Colonic mucosa (tissue), 4 donors: Measurements from ENCODE around the gene ZNF827. TPM values are rescaled to one million over a fixed set of nuclear protein-coding genes. Genes with fewer than 3 reads are reported as not detected.

Source experiments
- DNase-seq: peaks from one replicate; pipeline ENCODE4 v3.0.0-alpha.2; 2020
- H3K27ac ChIP-seq: fragments of 200-600 bp; one replicate; pipeline ENCODE4 v1.8.0; 2021
- H3K27me3 ChIP-seq: fragments of 200-600 bp; one replicate; pipeline ENCODE4 v1.8.0; 2021
- H3K36me3 ChIP-seq: fragments of 200-600 bp; one replicate; pipeline ENCODE4 v1.8.0; 2021
- H3K4me1 ChIP-seq: fragments of 200-600 bp; one replicate; pipeline ENCODE4 v1.8.0; 2021; ENCODE audit warnings: mild to moderate bottlenecking
- H3K4me3 ChIP-seq: fragments of 200-600 bp; one replicate; pipeline ENCODE4 v1.8.0; 2021
- H3K9ac ChIP-seq, 2 donors: one replicate each; pipeline ENCODE4 v1.7.0; 2013; ENCODE audit warnings: control low read depth in 2 of 2, low read depth in 2 of 2, low read length in 2 of 2
- H3K9me3 ChIP-seq: fragments of 200-600 bp; one replicate; pipeline ENCODE4 v1.8.0; 2021
- intact Hi-C: fragments of 100-400 bp; cut with DNase I; formaldehyde crosslinking; loops from one replicate; pipeline ENCODE4 v1.14.1; 2022
- total RNA-seq, 2 donors: library from RNA; stranded (reverse); fragmentation: NEBNext Ultra II Directional in 1 of 2; extraction: Animal tissue kit (Norgen Biotek cat#: 25700) in 1 of 2; gene quantifications; one replicate each; pipeline ENCODE4 v1.2.1, GENCODE V29; 2021
- TF ChIP-seq, protein P1 (sequence below): fragments of 200-600 bp; IDR thresholded peaks from one replicate; pipeline ENCODE4 v1.8.0; 2022; ENCODE audit warnings: antibody characterized with exemption, mild to moderate bottlenecking
- donor health status: healthy.
- donor health status: DM: no; HTN: no; CAD: no.
- donor health status: DM: no; HTN: no; CAD: no.

The ZNF827 gene
- total RNA-seq, 2 donors from 2014 or later, result 17.9 to 19.7 TPM

DNA sequence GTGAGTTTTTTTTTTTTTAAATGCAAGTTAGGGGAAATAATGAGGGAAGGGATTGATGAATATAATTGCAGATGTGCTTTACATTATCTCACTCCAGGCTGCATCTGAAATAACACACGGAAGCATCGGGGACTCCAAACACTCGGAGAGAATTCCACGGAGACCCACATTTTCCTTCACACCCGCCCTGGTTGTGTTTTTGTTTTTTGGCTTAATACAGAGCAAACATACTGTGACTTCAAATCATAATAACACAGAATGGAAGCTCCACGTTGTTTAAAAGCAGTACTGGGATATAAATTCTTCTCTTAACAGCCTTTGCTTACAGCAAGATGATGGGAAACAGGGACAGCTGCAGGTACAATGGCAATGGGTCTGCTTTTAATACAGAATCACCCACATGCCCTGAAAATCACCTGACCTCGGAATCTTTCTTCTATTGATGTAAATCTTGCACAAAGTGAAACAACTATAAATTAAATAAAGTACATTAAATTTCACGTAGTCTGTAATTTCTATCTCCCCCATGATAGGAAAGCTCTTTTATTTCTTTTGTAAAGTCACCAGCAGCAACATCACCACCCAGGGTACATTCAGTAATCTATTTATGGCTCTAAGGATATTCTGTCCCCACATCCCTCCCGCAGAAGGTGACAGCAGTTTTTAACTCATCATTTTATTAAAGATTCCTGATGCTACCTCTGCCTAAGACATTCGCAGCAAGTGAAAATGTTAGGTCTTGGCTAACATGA is 119.3 kb downstream of the ZNF827 start:
- Histone ChIP-seq H3K9ac (no peak overlapping the region), H3K4me3 (no peak overlapping the region), H3K27me3 (no peaks in the 10 kb centered on the region), H3K27ac (no peak overlapping the region), H3K9me3 (no peaks in the 10 kb centered on the region), H3K36me3 (no peaks in the 10 kb centered on the region), H3K4me1 (no peaks in the 10 kb centered on the region)
- intact Hi-C loops, result no loop called here
- TF ChIP-seq, protein P1, sequence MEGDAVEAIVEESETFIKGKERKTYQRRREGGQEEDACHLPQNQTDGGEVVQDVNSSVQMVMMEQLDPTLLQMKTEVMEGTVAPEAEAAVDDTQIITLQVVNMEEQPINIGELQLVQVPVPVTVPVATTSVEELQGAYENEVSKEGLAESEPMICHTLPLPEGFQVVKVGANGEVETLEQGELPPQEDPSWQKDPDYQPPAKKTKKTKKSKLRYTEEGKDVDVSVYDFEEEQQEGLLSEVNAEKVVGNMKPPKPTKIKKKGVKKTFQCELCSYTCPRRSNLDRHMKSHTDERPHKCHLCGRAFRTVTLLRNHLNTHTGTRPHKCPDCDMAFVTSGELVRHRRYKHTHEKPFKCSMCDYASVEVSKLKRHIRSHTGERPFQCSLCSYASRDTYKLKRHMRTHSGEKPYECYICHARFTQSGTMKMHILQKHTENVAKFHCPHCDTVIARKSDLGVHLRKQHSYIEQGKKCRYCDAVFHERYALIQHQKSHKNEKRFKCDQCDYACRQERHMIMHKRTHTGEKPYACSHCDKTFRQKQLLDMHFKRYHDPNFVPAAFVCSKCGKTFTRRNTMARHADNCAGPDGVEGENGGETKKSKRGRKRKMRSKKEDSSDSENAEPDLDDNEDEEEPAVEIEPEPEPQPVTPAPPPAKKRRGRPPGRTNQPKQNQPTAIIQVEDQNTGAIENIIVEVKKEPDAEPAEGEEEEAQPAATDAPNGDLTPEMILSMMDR, result no peak
- DNase-seq, result no peak

DNA sequence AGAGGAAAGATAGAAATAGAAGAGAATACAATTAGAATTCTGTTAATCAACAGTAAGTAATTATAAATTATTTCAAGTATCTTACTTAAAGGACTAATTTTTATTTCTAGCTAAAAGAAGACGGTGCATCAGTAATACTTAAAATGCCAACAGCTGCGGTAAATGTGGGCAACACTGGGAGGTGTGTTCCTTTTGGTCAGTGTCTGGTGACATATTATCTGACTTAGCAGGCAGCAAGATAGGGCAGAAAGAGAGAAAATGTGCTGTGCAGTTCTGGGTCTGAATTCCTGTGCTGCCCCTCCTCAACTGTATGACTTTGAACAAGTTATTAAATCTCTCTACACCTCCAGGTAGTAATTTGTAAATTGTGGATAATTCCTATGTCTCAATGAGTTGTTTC is 120.6 kb downstream of the ZNF827 start:
- TF ChIP-seq, protein P1, result no peak
- intact Hi-C loops, result no loop called here
- Histone ChIP-seq H3K9me3 (no peaks in the 10 kb centered on the region), H3K9ac (no peak overlapping the region), H3K27ac (no peak overlapping the region), H3K27me3 (no peaks in the 10 kb centered on the region), H3K4me1 (no peaks in the 10 kb centered on the region), H3K4me3 (no peak overlapping the region), H3K36me3 (no peaks in the 10 kb centered on the region)
- no peak for DNase-seq

DNA sequence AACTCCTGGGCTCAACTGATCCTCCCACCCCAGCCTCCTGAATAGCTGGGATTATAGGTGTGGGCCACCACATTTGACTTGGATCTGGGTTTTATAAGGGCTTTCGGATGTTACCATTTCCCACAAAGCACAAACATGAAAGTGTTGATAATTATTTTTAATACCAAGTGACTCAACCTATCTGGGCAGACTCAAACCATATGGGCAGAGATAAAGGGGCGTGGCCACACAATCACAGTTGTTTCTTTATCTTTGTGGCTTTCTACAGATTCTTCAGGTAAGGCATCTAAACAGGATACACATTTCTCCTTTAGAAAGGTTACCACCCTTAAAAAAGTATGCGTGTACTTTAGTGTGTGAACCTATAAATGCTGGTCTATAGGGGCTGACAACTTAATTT is 122.5 kb downstream of the ZNF827 start:
- H3K4me1 ChIP-seq, result no peaks in the 10 kb centered on the region
- H3K4me3 ChIP-seq, result no peak overlapping the region
- no peaks in the 10 kb centered on the region for H3K27me3 ChIP-seq
- intact Hi-C loops, result no loop called here
- no peaks in the 10 kb centered on the region for H3K36me3 ChIP-seq
- no peak overlapping the region for H3K27ac ChIP-seq
- DNase-seq, result no peak
- H3K9me3 ChIP-seq, result no peaks in the 10 kb centered on the region
- H3K9ac ChIP-seq, result no peak overlapping the region
- TF ChIP-seq, protein P1, result no peak

DNA sequence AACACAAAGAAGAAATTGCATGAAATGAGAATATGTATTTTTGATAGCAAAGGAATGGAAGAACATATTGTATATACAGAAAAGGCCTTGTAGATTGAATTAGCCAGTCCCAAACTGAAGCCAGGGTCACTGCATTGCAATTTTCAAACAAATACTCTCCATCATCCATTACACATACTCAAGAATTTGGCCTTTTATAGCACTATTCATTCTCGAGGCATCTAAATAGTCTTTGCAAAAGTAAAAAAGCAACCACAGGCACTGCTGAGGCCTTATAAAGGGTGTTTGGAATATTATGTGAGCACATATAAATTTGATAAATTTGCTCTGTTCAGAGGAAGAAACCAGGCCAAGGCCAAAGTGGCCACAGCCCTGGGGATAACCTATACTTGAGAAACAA is 123.0 kb downstream of the ZNF827 start:
- Histone ChIP-seq H3K4me1 (no peaks in the 10 kb centered on the region), H3K36me3 (no peaks in the 10 kb centered on the region)
- intact Hi-C loops, result no loop called here

DNA sequence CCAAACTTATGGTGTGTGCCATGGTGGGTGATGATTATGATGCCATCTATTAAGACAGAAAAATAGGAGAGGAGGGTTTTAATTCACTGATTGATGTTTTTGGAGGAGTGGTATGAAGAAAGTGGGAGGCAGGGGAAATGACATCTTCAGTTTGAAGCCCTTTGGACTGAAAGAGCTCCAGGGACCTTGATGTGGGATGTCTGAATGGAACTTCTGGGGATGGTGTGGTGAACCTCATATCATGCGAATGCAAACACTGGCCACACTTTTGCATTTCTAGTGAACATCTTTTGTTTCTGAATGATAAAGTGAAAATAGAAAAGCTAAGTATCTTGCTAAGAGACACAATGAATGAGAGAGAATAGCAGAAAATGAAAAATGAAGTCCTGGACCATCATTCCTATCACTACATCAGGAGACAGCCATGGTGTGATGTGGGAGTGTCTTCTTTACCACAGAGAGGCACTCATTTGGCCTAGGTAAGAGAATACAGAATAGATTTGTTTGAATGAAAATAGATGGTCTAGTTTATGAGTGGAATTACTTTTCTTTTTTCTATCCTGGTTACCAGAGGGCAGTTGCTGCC is 123.5 kb downstream of the ZNF827 start:
- Histone ChIP-seq H3K4me3 (no peak overlapping the region), H3K9ac (no peak overlapping the region), H3K27ac (no peak overlapping the region), H3K27me3 (no peaks in the 10 kb centered on the region), H3K9me3 (no peaks in the 10 kb centered on the region), H3K4me1 (no peaks in the 10 kb centered on the region), H3K36me3 (no peaks in the 10 kb centered on the region)
- TF ChIP-seq, protein P1, result no peak
- intact Hi-C loops, result no loop called here
- DNase-seq, result no peak

More for the DNA sequence above, 123.0 kb downstream of the ZNF827 start:
- H3K9me3 ChIP-seq, result no peaks in the 10 kb centered on the region
- H3K4me3 ChIP-seq, result no peak overlapping the region
- DNase-seq, result no peak
- no peaks in the 10 kb centered on the region for H3K27me3 ChIP-seq
- H3K9ac ChIP-seq, result no peak overlapping the region
- TF ChIP-seq, protein P1, result no peak
- no peak overlapping the region for H3K27ac ChIP-seq
